GM21515 (cell line): ENCODE data around the gene ZNF446.
A peak's percentile ranks its signal among the peaks of the same experiment; 100 is the strongest.
"Not testable (repeated sequence)": the region's sequence is repeated elsewhere in the genome, so short reads cannot be mapped to it uniquely, and the experiment has no call there.

ENCODE experiments used
- ATAC-seq: cut with Tn5 transposase; IDR thresholded peaks from one replicate; pipeline ENCODE4 v1.9.1; 2021; ENCODE audit not compliant: unreplicated experiment

ZNF446 gene

DNA sequence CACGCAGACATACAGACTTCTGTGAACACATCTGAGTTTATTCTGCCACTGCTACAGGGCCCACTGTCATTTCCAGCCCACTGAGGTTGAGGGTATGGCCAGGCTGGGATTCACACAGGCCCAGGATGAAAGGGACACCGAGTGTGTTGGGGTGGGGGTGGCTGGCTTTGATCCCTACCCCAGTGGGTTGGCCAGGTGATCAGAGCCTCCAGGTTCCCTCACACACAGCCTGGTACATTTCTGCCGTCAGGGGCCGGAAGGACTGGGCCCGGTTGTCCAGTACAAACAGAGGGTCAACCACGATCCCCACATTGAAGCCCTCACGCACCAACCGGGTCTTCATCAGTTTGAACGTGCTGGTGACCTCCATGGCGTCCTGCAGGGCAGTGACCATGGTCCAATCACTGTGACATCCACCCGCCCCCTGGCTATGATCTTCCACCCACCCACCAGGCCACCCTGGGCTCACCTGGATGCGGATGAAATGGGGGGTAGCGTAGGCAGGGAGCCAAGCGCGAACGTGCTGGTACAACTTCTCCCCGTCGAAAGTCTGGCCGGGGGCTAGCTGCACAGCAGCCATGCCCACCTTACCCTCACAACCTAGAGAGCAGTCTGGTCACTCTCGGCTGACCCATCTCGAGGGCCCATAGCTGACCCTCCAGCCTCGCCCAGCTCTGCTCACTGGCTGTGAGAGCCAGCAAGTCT lies 22.3 kb downstream of the ZNF446 start:
- peak; percentile 3 for ATAC-seq

DNA sequence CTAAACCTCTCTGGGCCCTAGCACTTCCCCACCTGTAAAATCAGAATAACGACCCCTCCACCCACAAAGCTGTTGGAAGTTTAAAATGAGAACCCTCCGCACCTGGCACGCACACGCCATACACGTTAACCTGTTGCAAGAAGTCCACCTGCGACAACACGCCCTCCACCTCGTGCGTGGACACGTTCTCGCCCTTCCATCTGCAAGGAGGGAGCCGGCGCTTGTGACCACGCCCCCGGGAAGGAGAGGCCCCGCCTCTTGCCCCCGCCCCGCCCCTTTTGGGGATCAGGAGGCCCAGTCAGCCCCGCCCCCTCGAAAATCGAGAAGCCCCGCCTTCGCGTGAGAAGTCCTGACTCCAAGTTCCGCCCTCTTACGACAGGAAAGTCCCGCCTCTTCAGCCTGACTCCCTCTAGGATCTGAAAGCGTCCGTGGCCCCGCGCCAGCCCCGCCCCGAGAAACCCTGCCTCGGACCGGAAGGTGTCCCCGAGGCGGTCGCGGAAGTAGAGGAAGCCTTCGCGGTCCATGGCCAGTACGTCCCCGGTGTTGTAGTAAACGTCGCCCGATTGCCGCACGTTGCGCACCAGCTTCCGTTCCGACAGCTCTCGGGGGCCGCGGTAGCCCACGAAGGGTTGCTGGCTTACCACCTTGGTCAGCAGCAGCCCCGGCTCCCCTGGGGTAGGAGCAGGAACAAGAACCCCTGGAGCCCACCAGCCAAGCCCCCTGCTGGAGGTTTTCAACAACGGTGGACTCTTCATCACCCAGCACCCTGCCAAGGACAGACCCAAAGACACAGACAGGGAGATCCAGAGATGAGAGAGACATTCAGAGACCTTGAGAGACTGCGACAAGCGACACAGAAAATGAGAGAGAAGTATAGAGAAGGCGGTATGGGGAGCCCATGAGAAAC lies 23.1 kb downstream of the ZNF446 start:
- peak; percentile 85 for ATAC-seq

DNA sequence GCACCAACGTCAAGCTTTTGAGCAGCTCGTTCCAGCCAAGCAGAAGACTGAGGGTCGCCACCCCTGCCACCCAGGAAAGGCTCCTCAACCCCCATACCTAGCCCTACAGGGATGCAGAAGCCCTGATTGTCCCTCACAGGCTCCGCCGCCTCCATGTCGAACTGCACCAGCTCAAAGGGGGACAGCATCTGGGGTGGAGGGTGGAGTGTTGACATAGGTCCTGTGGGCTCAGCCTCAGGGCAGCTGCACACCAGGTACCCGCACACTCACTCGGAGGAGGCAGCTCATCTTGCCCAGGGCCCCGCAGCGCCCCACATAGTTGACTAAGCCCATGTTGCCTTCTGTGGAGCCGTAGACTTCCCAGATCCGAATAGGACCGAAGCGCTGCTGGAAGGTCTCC lies 24.1 kb downstream of the ZNF446 start:
- no peak for ATAC-seq

DNA sequence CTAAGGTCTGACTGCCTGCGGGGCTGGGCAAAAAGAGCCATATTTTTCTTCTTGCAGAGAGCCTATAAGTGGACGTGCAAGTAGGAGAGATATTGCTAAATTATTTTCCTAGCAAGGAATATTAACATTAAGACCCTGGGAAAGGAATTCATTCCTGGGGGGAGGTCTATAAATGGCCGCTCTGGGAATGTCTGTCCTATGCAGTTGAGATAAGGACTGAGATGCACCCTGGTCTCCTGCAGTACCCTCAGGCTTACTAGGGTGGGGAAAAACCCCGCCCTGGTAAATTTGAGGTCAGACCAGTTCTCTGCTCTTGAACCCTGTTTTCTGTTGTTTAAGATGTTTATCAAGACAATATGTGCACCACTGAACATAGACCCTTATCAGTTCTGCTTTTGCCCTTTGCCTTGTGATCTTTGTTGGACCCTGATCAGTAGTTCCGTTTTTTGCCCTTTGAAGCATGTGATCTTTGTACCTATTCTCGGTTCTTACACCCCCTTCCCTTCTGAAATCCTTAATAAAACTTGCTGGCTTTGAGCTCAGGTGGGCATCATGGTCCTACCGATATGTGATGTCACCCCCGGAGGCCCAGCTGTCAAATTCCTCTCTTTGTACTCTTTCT lies 31.6 kb downstream of the ZNF446 start:
- not testable (repeated sequence) for ATAC-seq

DNA sequence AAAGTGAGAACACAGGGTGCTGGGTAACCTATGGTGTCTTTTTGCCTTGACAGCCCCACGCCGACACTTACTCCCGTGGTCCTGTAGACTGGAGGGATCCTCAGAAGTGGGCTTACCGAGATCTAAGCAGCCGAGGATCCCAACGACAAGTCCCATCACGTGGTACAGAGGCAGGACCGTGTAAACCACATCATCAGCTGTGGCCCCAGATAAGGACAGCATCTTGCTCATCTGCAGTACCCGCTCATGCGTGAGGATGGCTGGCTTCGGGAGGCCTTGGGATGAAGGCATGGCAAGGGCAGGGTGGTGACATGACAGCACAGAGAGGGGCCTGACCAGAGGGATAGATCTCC lies 33.6 kb downstream of the ZNF446 start:
- no peak for ATAC-seq

DNA sequence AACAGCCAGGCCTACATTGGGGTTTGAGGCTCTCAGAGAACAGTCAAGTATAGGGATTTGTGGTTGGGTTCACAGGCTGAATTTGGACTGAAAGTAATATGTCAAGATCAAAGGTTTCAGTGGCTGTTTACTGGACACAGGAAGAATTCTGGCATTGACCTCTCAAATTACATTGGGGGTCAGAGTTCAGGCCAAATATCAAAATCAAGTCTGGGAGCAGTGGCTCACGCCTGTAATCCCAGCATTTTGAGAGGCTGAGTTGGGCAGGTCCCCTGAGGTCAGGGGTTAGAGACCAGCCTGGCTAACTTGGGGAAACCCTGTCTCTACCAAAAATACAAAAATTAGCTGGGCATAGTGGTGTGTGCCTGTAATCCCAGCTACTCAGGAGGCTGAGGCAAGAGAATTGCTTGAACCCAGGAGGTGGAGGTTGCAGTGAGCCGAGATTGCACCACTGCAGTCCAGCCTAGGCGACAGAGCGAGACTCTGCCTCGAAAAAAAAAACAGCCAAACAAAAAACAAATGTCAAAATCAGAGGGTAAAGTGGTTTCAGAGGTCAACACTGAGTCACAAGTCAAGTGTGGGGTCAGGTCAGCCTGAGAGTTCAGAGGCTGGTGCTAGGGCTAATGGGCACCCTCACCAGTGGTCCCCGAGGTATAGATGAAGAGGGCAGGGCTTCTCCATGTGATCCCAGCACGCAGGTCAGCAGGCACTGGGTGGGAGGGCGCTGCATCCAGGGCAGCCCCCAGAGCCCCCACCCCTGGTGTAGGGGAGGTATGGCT lies 34.1 kb downstream of the ZNF446 start:
- no peak for ATAC-seq

DNA sequence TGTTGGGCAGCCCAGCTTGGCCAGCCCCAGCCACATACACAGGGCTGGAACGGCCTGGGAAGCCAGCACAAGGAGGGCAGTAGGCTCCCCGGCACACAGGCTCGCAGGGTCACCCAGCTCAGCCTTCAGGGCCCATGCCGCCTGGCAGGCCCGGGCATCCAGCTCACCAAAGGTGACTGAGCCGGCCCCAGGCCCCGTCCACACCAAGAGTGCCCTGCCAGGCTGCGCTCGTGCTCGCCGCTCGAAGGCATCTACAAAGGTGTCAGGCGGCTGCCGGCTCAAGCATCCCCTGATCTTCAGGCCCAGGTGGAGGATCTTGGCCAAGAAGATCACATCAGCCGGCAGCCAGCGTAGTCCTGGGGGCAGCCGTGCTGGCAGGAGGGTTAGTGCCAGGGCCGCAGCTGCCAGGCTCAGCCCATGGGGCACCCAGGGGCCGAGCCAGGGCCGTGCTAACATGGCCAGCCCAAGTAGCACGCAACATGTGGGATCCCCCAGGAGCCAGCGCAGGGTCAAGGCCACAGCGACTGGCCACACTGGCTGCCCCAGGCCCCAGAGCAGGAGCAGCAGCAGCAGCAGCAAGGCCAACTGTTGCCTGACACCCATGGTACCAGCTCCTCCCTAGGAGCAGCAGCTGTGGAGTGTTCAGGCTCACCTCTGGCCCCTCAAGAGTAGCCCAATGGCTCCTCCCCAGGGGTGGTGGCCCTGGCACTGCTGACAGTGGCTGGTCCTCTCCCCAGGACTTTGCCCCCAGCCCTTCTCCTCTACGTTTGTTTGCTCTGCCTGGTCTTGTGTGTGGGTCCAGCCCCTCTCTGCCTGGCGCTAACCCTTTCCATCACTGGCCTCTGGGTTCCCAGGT lies 35.4 kb downstream of the ZNF446 start, which contains the start of gene SLC27A5:
TSS of gene SLC27A5 (minus strand) at position 640 of the 856 bp plus-strand sequence. CDS start at position 603, 37 bp downstream.
- ATAC-seq, result no peak

DNA sequence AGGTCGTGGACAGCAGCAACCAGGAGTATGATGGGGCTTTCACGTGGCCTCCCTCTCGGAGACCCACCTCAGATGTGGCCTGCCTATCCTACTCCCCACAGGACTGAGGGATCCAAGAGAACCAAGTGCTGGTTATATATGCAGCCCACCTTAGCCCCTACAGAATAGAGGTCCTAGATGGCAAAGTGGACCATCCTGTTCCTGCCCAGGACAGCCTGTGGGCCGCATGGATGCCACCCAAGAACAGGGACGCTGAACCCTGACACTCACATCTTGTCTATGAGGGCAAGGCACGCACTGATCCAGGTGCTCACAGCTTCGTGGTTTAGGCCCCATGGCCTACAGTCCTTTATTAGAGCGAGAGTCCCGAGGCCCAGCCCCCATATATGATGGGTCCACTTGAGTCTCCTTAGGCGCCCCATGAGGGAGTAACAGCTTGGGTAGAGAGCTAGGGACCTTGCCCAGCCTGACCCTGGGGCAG lies 37.1 kb downstream of the ZNF446 start:
- ATAC-seq, result peak; percentile 7

DNA sequence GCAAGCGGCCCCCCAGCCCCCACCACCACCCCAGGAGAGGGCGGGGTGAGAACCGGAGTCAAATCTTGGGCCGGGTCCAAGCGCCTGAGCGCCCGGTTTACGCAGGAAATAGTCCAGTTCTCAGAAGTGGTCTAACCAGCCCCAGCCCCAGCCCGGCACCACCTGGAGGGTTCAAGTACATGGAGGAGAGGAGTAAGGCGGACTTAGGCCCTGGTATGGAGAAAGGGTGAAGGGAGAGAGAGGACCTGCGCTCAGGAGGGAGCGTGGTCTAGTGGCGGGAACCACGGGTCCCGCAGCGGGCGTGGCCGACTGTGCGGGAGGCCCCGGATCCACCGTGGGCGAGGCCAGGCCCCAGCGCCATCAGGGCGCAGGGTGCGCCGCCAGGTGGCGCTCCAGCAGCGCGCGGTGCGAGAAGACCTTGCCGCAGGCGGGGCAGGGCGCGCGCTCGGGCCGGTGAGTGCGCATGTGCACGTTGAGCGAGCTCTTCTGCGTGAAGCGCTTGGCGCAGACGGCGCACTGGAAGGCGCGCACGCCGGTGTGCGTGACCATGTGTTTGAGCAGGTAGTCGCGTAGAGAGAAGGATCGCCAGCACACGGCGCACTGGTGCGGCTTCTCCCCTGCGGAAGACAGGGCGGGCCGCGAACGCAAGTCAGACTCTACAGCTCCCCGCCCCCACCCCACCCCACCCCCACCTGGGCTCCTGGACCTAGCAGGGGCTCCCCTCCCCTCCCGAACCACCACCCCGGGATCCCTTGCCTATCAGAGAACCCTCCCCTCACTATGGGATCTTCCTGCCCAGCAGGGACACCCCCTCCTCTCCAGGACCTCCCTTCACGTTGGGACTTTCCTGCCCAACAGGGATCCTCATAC lies 37.8 kb downstream of the ZNF446 start:
- ATAC-seq, result peak; percentile 45

DNA sequence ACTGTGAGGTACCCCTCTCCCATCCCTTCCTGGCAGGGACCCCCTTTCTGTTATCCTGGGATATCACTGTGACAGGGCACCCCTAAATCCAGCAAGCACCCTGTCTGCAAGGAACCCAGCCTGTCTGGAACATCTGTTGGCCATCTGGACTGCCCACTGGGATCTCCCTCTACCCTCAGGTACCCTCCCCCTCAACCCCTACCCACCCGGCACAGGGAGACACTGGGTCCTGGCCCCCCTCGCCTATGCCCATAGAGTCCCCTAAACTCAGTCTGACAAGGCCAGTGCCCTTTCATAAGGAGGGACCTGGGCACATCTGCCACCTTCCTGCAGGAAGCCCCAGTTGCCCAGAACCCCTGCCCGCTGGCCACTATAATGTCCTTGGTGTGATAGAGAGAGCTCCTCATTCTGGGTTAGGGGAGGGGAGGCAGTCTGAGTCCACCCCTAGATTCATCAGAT lies 38.4 kb downstream of the ZNF446 start:
- ATAC-seq, result no peak

DNA sequence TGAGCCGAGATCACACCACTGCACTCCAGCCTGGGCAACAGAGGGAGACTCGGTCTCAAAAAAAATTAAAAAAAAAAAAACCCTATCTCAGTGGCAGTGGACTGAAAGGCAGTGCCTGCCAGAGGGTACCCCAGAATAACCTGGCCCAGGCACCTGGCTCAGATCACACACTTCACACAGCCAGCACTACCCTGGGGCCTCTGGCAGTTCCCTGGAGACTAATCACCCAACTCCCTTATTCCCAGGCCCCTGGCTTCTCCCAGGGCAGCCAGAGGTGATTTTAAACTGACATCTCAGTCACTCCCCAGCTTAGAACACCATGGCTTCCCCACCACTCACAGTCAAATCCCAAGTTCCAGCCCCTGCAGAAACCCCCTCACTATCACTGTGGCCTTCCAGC lies 39.1 kb downstream of the ZNF446 start:
- ATAC-seq, result no peak

DNA sequence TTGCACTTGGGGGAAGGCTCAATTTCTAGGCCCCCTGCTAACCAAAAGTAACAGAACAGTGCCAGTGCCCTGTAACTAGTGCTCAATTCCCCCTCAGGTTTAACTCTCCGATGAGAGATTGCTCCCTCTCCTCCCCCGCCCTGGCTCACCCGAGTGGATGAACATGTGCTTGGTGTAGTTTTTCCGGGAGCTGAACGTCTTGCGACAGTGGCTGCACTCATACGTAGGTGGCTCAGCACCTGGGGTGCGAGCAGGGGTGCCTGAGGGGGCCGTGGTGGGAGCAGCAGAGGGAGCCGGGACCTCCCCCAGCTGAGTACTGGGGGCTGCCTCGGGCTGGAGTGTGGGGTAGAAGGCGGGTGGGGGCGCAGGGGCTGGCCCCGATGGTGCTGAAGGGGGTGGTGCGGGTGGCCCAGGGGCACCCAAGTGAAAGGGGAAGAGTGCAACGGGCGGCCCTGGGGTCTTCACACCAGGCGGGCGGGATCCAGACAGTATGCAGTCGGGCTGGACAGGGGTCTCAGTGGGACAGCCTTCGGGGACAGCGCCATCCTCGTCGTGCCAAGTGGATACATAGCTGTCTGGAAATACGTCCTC lies 40.2 kb downstream of the ZNF446 start:
- no peak for ATAC-seq

DNA sequence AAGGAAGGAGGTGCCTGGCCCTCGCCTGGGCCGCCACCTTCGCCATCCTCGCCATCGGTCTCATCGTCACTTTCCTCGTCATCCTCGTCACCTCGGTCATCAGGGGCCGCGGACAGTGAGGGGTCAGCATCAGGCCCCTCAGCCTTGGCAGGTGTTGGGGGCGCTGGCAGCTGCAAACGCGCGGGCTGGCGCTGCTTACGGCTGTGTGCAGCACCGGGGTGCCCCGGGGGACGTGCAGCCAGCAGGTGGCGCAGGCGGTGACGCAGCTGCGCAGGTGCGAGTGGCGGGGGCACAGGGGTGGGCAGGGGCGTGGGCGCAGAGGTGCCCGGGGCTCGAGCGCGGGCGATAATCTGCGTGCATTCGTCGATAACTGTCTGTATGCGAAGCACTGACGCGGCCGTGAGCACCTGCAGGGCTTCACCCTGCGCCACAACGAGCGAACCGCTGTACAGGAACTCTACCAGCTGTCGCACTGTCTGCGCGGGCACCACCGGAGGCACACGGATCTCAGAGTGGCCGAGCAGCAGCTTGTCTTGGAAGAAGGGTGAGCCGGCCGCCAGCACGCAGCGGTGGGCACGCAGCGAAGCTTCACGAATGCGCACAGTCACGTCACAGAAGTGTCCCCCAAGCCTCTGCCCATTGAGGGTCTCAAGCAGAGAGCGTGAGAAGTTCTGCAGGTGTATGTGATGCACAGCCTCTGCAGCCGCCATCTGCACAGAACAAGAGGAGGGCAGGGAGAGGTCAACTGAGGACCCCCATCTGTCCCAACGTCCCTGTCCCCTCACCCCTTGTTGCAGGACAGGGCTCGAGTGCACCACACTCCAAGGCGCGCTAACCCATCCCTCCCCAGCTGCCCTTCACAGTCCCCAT lies 41.0 kb downstream of the ZNF446 start:
- no peak for ATAC-seq

DNA sequence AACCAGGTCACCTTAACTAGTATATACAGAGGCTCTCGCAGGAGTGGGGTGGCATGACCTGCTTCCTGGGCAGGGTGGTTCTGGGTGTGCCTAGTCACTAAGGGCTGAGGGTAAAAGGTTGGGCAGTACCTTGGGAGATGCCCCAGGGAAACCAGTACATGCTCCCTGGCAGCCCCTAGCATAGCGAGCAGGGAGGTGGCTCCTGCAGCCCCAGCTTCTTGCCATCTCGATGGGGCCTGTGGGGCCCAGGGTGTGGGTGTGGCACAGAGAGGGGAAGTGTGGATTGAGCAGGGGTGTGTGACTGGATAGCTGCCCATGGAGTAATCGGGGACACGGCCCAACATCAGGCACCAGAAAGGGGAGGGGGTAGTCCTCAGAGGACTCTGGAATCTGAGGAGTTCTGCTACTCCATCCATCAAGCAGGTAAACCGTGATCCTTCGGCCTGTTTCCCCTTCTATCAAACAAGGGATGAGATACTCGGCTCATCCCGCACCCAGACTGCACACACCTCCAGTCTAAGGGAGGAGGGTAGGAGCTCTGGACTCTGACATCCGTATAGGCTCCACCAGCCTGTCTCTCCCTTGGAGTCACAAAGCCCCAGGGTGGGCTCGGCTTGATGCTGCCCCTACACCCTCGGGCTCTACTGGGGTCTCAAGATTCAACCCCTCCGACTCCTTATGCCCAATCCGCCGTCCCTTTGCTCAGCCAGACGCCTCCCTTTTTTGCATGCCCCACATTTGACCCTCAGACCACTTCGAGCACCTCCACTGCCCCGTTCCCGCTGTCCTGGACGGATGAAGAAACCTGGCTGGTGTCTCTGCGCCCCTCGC lies 42.3 kb downstream of the ZNF446 start:
- no peak for ATAC-seq

DNA sequence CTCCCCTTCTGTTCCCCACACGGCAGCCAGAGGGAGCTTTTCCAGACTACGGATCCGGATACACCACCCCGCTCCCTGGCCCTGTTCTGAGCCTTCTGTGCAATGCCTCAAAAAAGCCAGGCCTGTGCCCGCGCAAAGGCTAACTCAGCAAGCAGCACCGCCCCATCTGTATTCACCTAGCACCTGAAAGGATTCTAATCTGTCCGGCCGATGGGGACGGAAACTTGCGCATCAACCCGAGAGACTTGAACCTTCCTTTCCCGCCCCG lies 42.9 kb downstream of the ZNF446 start:
- peak; percentile 1 for ATAC-seq

DNA sequence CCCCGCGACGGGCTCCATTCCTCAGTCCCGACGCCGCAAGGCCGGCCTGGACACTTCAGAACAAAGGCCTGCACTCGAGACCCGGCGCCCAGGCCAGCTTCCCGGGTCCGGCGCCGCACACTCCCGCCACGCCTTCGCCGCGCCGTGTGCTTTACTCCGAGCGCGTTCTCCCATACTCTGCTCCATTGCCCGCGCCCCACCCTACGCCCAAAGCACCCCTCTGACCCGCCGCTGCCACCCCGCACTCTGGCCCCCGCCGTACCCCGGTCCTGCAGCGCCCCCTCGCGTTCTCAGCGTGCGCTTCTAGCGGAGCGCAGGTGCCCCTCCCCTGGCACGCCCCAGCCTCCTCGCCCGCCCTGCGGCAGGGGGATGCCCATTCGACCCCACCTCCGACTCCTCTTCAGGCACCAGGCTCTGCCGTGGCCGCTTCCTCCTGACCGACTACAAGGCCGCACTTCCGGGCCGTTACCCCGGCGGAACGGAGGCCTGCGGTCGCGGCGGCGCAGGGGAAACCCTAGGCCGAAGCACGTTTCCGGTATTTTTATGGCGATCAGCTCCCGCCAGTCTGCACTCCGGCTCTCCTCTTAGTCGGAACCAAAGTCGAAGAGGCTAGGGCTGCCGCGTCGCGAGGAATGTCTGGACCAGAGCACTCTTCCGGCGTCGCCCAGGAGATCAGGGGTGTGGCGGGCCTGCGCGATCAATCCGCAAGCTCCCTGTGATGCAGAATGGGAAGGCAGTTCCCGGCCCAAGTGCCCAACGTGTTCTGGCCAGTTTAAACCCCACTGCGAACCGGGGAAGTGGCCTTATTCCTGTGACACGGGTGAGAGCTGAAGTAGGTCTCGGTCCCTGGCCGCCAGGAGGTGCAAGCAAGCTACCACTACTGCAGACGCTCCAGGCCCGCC lies 43.5 kb downstream of the ZNF446 start, which contains the start of gene ZBTB45:
TSS of gene ZBTB45 (minus strand) at position 456 of the 902 bp plus-strand sequence. CDS start 2,137 bp downstream, outside the sequence.
- peak; percentile 78 for ATAC-seq
